ENCODE measurements around the gene ACOT7.

DNA sequence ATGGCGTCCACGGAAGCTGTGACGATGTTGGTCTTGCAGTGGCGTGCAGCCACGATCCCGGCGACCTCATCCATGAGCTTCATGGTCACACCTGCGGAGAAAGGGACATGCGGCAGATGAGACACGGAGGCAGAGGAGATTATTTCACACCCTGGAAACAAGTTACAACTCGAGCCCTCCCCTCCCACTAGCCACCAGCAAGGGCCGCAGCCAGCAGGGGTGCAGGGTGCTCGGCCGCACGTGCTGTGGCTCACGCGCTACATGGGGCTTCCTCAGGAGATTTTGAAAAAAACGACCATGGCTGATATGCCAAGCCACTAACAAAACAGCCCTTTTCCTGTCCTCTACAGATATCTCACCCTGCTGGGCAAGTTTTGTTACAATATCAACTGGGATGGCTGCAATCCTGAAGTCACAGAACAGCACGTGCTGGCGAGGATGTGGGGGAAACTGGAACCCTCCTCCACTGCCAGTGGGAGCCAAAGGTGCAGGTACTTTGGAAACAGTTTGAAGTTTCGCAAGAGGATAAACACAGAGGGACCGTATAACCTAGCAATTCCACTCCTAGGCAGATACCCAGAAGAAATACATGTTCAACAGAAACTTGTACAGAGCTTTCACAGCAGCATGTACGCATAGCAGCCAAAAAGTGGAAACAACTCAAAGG is 98.5 kb downstream of the ACOT7 start:
- no peak for TF ChIP-seq CTCF (IDR thresholded peaks at IDR 0.05)
- no peak for TF ChIP-seq POLR2AphosphoS5 (IDR thresholded peaks at IDR 0.05; ENCODE audit: low read depth, low read length)
- TF ChIP-seq, protein P1, sequence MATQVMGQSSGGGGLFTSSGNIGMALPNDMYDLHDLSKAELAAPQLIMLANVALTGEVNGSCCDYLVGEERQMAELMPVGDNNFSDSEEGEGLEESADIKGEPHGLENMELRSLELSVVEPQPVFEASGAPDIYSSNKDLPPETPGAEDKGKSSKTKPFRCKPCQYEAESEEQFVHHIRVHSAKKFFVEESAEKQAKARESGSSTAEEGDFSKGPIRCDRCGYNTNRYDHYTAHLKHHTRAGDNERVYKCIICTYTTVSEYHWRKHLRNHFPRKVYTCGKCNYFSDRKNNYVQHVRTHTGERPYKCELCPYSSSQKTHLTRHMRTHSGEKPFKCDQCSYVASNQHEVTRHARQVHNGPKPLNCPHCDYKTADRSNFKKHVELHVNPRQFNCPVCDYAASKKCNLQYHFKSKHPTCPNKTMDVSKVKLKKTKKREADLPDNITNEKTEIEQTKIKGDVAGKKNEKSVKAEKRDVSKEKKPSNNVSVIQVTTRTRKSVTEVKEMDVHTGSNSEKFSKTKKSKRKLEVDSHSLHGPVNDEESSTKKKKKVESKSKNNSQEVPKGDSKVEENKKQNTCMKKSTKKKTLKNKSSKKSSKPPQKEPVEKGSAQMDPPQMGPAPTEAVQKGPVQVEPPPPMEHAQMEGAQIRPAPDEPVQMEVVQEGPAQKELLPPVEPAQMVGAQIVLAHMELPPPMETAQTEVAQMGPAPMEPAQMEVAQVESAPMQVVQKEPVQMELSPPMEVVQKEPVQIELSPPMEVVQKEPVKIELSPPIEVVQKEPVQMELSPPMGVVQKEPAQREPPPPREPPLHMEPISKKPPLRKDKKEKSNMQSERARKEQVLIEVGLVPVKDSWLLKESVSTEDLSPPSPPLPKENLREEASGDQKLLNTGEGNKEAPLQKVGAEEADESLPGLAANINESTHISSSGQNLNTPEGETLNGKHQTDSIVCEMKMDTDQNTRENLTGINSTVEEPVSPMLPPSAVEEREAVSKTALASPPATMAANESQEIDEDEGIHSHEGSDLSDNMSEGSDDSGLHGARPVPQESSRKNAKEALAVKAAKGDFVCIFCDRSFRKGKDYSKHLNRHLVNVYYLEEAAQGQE (IDR thresholded peaks at IDR 0.05; ENCODE audit: insufficient read depth in 1 of 2, low read depth in 2 of 2, low read length in 1 of 2) = no peak
- no peak for TF ChIP-seq TCF7L2 (IDR thresholded peaks at IDR 0.05; ENCODE audit: low read depth, low read length)
- TF ChIP-seq SIN3A (IDR thresholded peaks at IDR 0.05; ENCODE audit: borderline replicate concordance, insufficient read depth, low read depth, low read length) = no peak

All from Panc1 (cell line).